Measurements from ENCODE around the gene SACM1L.

Gene SACM1L

DNA sequence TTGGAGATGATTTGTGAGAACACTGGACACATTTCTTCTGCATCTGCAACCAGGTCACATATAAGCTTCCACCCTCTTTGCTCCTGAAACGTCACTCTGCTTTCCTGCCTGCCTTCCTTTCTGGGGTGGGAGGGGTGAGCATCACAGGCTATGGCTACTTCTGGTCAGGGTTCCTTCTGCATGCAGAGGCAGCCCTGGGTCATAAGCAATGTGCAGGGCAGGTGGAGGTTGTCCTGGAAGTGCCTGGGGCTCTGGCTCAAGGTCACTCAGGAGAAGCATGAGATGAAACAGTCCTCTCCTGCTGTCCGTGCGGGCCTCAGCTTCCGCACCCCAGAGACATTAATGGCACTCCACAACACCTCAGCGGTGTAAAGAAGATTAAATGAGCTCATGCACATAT is 92.1 kb downstream of the SACM1L start:
- H3K9me3 ChIP-seq (ENCODE audit: control insufficient read depth, insufficient read depth, low read length), result no peaks in the 10 kb centered on the region
- no peaks in the 10 kb centered on the region for H3K36me3 ChIP-seq (ENCODE audit: insufficient read depth, low read length)
- no peak overlapping the region for H3K9ac ChIP-seq (ENCODE audit: low read depth, low read length)
- peaks cover 3% of the 10 kb centered on the region; the same call in 1 of the 2 replicates for H3K4me1 ChIP-seq (ENCODE audit: insufficient read depth, low read length)

DNA sequence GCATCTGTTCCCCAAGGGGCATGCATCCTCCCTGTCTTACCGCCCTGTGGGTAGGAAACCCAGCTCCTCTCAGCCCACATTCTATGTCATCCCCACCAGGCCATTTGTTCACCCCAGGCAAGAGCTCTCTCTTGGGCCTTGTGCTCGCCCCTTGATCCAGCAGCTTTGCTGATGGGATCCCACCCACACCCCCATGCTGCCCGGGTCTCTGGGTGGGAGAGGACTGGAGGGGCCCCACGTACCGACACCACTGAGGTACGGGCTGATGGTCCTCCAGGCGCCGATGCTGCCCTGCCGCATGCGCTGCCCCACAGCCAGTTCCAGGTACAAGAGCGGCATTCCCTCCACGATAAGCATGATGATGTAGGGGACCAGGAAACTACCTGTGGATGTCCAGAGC is 92.6 kb downstream of the SACM1L start:
- Histone ChIP-seq H3K9ac (ENCODE audit: low read depth, low read length) (no peak overlapping the region), H3K9me3 (ENCODE audit: control insufficient read depth, insufficient read depth, low read length) (no peaks in the 10 kb centered on the region), H3K36me3 (ENCODE audit: insufficient read depth, low read length) (no peaks in the 10 kb centered on the region), H3K4me1 (ENCODE audit: insufficient read depth, low read length) (peaks cover 3% of the 10 kb centered on the region; the same call in 1 of the 2 replicates)

DNA sequence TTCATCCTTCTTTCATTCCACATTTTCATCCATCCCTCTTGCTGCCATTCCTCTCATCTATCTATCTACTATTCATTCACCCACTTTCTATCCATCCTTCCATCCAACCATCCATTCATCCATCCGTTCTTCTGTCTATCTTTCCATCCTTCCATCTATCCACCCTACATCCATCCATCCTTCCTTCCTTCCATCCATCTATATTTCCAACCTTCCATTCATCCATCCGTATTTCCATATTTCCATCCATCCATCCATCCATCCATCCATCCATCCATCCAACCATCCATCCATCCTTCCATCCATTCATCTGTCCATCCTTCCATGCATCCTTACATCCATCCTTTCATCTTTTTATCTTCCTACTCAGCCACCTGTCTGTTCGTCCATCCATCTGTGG is 93.2 kb downstream of the SACM1L start:
- no peaks in the 10 kb centered on the region for H3K36me3 ChIP-seq (ENCODE audit: insufficient read depth, low read length)
- H3K9me3 ChIP-seq (ENCODE audit: control insufficient read depth, insufficient read depth, low read length), result no peaks in the 10 kb centered on the region
- H3K4me1 ChIP-seq (ENCODE audit: insufficient read depth, low read length), result peaks cover 3% of the 10 kb centered on the region; the same call in 1 of the 2 replicates
- no peak overlapping the region for H3K9ac ChIP-seq (ENCODE audit: low read depth, low read length)

DNA sequence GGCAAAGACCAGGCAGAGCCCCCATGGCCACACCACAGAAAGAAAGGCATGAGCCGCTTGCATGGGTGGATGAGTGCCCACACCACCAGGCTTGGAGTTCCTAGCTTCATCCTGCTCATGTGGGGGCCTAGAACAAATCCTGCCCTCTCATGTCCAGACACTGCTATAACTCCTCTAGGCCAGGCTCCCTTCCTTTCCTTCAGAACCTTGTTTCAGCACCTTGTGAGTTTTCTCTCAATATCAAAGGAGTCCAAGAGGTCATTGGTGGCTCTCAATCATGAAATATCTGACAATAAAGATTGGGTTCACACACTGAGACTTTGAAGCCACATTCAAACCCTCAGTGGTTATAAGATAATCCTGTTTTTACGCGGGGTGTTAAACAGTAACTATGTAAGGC is 94.5 kb downstream of the SACM1L start:
- H3K4me1 ChIP-seq (ENCODE audit: insufficient read depth, low read length), result peaks cover 3% of the 10 kb centered on the region; the same call in 1 of the 2 replicates
- no peaks in the 10 kb centered on the region for H3K9me3 ChIP-seq (ENCODE audit: control insufficient read depth, insufficient read depth, low read length)
- H3K9ac ChIP-seq (ENCODE audit: low read depth, low read length), result no peak overlapping the region
- H3K36me3 ChIP-seq (ENCODE audit: insufficient read depth, low read length), result no peaks in the 10 kb centered on the region

DNA sequence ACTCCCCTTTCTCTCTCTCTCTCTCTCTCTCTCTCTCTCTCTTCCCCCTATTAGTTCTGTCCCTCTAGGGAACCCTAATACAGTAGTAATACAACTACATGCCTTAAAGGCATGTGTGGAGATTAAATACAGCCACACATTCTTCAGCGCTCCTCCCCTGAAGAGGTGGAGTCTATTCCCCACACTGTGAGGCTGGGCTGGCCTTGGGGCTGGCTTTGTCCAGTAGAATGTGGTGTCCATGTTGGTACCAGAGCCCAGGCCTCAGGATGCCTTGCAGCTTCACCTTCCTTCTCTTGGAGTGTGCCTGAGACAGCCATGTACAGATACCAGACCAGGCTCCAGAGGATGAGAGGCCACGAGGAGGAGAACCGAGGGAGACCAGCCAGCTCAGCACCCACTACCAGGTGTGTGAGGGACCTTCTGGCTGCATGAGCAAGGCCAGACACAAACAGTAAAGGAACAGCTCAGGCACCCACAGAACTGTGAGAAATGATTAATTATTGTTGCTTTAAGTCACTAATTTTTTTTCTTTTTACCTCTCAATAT is 96.5 kb downstream of the SACM1L start:
- H3K36me3 ChIP-seq (ENCODE audit: insufficient read depth, low read length), result no peaks in the 10 kb centered on the region
- no peaks in the 10 kb centered on the region for H3K9me3 ChIP-seq (ENCODE audit: control insufficient read depth, insufficient read depth, low read length)
- no peak overlapping the region for H3K9ac ChIP-seq (ENCODE audit: low read depth, low read length)

DNA sequence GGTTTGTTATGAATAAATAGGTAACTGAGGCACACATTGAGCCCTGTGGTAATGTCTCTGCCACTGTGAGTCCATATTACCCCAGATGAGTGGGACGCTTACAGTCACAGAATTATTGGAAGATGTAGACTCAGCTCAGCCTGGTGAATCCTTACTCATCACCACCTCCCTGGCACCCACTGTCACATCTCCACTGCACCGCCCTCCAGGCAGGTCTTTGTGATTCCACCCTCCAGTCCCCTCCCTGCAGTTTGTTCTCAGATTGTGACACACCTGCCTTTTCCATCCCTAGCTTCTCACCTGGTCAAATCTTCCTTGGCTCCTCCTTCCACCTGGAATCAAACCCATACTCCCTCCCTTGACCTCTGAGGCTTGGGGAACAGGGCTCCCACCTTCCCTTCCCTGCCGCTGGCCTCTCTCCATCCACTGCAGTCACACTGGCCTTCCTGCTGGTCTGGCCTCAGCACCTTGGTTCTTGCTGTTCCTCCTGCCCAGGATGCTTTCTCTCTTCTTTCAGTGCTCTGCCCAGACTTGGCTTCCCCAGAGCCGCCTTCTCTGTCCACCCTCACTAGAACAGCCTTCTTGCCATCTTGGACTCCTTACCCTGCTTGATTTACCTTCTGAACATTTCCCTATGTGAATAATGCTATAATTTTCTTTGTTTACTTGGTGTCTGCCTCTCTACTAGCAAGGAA is 97.8 kb downstream of the SACM1L start:
- Histone ChIP-seq H3K9ac (ENCODE audit: low read depth, low read length) (no peak overlapping the region), H3K36me3 (ENCODE audit: insufficient read depth, low read length) (no peaks in the 10 kb centered on the region), H3K9me3 (ENCODE audit: control insufficient read depth, insufficient read depth, low read length) (no peaks in the 10 kb centered on the region), H3K4me1 (ENCODE audit: insufficient read depth, low read length) (no peaks in the 10 kb centered on the region)

More for the DNA sequence above, 96.5 kb downstream of the SACM1L start:
- no peaks in the 10 kb centered on the region for H3K4me1 ChIP-seq (ENCODE audit: insufficient read depth, low read length)

DNA sequence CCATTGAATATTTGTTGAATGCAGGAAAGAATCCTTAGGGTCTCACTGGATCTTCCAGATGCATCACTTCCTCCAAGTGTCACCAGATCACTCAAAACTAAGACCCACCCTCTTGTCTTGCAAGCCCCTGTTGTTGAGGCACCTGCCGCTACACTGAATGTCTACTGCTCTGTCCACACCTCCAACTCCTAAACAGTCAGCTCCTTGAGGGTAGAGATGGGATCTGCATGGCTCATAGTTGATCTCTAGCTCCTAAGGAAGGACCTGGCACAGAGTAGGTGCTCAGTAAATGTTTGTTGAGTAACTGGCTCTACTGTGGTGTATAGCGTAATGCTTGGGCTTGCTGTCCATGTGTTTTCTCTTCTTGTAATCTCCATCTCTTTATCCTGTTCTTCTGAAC is 98.4 kb downstream of the SACM1L start:
- no peaks in the 10 kb centered on the region for H3K36me3 ChIP-seq (ENCODE audit: insufficient read depth, low read length)
- no peak overlapping the region for H3K9ac ChIP-seq (ENCODE audit: low read depth, low read length)
- no peaks in the 10 kb centered on the region for H3K9me3 ChIP-seq (ENCODE audit: control insufficient read depth, insufficient read depth, low read length)
- H3K4me1 ChIP-seq (ENCODE audit: insufficient read depth, low read length), result no peaks in the 10 kb centered on the region

DNA sequence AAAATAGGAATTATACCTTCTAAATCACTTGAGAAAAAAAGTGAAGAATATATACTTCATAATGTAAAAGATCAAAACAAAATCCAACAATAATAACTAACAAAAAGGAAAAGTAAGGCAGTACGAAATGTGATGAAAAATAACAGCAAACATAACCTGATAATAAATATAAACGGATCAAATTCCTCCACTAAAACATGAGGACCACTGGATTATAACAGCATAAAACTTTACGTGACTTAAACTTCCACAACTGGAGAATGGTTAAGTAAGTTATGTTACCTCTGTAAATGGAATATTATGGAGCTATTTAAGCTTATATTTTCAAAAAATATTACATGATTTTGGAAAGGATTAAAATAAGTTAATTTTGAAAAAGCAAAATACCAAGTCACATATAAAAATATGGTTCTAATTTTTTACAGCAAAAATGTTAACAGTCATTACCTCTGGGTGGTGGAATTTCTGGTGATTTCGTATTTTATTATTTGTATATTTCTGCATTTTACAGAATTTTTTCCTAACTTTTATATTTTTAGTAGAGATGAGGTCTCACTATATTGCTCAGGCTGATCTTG is 100.1 kb downstream of the SACM1L start:
- Histone ChIP-seq H3K4me1 (ENCODE audit: insufficient read depth, low read length) (no peaks in the 10 kb centered on the region), H3K9me3 (ENCODE audit: control insufficient read depth, insufficient read depth, low read length) (no peaks in the 10 kb centered on the region), H3K36me3 (ENCODE audit: insufficient read depth, low read length) (no peaks in the 10 kb centered on the region), H3K9ac (ENCODE audit: low read depth, low read length) (no peak overlapping the region)

DNA sequence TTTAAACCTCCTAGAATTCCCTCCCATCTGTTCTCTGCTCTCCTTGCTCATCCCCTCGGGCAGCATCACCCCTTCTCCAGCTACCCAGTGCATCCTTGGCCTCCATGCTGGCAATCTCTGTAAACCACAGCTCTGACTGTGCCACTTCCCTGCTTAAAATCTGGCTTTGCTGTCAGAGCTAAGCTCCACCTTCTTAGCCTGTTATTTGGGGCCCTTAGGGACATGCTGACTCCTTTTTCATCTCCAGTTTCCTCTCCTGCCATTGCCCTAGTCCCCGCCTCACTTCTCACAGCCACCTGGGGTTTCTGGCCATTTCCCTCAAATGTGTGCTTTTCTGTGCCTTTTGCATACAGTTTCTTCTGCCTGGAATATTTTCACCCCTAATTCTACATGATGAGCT is 101.4 kb downstream of the SACM1L start:
- no peak overlapping the region for H3K9ac ChIP-seq (ENCODE audit: low read depth, low read length)

DNA sequence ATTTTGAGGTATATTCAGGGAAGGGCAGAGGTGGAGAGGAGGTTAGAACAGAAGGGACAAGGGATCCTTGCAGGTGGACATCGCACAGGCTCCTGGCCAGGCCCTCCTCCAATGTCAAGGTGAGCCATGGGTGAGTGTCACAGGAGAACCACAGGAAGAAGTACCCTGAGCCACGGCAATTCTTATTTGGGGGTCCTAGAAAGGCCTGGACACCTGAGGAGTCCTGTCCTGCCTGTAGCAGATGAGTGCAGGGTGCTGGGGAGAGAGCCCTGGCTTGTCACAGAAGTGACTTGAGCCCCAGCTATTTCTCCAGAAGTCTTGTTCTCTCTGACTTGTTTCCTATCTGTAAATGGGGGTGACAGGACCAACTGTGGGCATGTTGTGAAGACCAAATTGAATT is 102.8 kb downstream of the SACM1L start:
- H3K9ac ChIP-seq (ENCODE audit: low read depth, low read length), result no peak overlapping the region
- H3K4me1 ChIP-seq (ENCODE audit: insufficient read depth, low read length), result no peaks in the 10 kb centered on the region
- no peaks in the 10 kb centered on the region for H3K36me3 ChIP-seq (ENCODE audit: insufficient read depth, low read length)
- no peaks in the 10 kb centered on the region for H3K9me3 ChIP-seq (ENCODE audit: control insufficient read depth, insufficient read depth, low read length)

More for the DNA sequence above, 101.4 kb downstream of the SACM1L start:
- H3K36me3 ChIP-seq (ENCODE audit: insufficient read depth, low read length), result no peaks in the 10 kb centered on the region
- H3K4me1 ChIP-seq (ENCODE audit: insufficient read depth, low read length), result no peaks in the 10 kb centered on the region
- no peaks in the 10 kb centered on the region for H3K9me3 ChIP-seq (ENCODE audit: control insufficient read depth, insufficient read depth, low read length)

DNA sequence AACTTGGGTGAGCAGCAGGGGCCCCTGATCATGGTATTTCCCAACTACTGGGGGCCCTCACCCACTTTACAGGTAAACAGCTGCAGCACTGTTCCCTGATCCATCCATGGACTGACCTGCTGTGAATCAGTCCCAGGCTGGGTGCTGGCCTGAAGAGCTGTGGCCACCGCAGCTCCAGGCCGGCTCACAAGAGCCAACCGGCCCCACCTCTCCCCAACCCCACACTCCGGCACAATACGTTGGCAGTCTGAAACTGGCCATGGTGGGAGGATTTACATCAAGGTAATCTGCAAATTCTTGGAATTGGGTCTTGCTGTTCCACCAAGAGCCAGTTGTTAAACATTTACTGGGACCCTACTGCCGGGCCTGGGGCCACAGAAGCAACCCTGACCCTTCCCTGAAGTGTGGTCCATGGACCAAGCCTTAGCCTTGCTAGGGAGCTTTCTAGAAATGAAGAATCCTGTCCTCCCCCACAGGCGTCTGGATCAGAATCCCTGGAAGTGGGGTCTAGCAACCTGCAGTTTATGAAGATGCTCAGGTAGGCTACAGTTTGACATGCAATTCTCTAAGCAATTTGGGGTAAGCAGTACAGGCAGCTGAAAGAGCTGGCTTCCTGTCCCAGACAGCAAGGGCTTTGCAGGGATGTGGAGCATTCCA is 103.4 kb downstream of the SACM1L start:
- Histone ChIP-seq H3K36me3 (ENCODE audit: insufficient read depth, low read length) (no peaks in the 10 kb centered on the region), H3K9me3 (ENCODE audit: control insufficient read depth, insufficient read depth, low read length) (no peaks in the 10 kb centered on the region), H3K4me1 (ENCODE audit: insufficient read depth, low read length) (no peaks in the 10 kb centered on the region), H3K9ac (ENCODE audit: low read depth, low read length) (no peak overlapping the region)

DNA sequence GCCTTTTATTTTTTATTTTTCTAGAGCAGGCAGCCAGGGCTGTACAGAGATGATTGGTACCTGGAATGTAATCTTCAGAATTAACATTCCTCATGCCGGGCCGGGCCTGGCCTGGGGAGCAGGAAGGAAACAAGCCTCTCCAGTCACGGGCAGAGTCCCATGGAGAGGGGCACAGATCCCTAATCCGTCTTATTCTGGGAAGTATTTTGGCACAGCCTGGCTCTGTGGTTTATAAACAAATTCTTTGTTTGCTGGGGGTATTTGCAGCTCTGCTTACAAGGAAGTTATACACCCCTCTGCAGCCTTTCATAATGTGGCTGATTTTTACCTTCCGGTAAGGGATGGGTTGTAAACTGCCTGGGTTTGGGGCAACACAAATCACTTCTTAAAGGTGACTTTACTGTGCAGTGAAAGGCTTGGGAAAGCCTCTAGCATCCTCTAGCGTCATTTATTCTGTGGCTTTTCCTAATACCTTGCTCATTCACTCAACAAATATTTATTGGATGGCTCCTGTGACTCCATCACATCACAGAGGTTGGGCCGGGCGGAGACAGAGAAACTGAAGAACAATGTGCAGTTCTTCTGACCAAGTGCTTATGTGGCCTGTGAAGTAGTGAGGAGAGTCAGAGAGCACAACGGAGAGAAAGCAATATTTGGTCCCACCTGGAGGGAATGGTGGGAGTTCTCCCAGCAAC is 104.4 kb downstream of the SACM1L start:
- H3K9me3 ChIP-seq (ENCODE audit: control insufficient read depth, insufficient read depth, low read length), result no peaks in the 10 kb centered on the region
- no peaks in the 10 kb centered on the region for H3K36me3 ChIP-seq (ENCODE audit: insufficient read depth, low read length)
- H3K9ac ChIP-seq (ENCODE audit: low read depth, low read length), result no peak overlapping the region
- H3K4me1 ChIP-seq (ENCODE audit: insufficient read depth, low read length), result no peaks in the 10 kb centered on the region

DNA sequence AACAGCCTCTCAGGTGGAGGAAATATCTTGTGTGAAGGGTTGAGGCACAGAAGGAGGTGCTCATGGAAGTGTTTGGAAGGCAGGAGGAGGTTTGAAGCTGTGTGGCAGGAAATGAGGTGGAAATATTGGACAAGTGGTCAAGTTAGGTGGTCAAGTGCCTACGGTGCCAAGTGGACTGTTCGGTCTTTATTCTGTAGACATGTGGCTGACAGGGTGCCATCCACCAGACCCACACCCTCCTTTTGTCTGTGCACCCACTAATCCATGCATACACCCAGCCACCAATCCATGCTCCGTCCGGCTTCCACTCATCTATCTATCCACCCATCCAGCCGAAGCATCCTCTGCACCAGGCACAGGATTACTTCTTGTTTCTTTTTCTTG is 105.0 kb downstream of the SACM1L start:
- Histone ChIP-seq H3K4me1 (ENCODE audit: insufficient read depth, low read length) (no peaks in the 10 kb centered on the region), H3K36me3 (ENCODE audit: insufficient read depth, low read length) (no peaks in the 10 kb centered on the region), H3K9ac (ENCODE audit: low read depth, low read length) (no peak overlapping the region), H3K9me3 (ENCODE audit: control insufficient read depth, insufficient read depth, low read length) (no peaks in the 10 kb centered on the region)

DNA sequence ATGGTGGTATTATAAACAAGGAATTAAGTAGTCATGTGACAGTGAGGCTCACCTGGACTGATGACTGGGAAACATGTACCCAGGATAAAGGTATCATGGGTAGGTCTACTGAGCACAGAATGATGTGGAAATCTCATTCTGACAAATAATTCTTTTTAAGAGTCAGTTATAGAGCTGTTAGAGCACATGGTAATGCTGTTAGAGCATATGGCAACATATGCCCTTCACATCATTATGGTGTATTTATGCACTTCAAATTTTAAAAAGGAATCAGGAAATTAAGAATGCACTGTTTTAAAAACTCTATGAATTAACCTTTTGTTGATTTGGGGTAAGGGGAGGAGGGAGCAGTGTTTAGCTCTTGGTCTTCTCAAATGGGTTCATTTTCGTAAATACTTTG is 105.5 kb downstream of the SACM1L start:
- Histone ChIP-seq H3K36me3 (ENCODE audit: insufficient read depth, low read length) (no peaks in the 10 kb centered on the region), H3K9ac (ENCODE audit: low read depth, low read length) (no peak overlapping the region), H3K9me3 (ENCODE audit: control insufficient read depth, insufficient read depth, low read length) (no peaks in the 10 kb centered on the region), H3K4me1 (ENCODE audit: insufficient read depth, low read length) (no peaks in the 10 kb centered on the region)

Data from ES-I3 (cell line).